DMS 273 (cell line): ENCODE results near the gene PSMA6.
"Not testable (repeated sequence)": the region's sequence is repeated elsewhere in the genome, so short reads cannot be mapped to it uniquely, and the experiment has no call there.

ENCODE experiments used
- DNase-seq: peaks from one replicate; lab custom pipeline; 2025; ENCODE audit not compliant: unreplicated experiment; lab: John Stamatoyannopoulos, UW

The PSMA6 gene

GRCh38 chr14:35284506-35284905 is 7.7 kb upstream of the PSMA6 start:
- no peak for DNase-seq

GRCh38 chr14:35285168-35286002 is 6.8 kb upstream of the PSMA6 start:
- no peak for DNase-seq

DNA sequence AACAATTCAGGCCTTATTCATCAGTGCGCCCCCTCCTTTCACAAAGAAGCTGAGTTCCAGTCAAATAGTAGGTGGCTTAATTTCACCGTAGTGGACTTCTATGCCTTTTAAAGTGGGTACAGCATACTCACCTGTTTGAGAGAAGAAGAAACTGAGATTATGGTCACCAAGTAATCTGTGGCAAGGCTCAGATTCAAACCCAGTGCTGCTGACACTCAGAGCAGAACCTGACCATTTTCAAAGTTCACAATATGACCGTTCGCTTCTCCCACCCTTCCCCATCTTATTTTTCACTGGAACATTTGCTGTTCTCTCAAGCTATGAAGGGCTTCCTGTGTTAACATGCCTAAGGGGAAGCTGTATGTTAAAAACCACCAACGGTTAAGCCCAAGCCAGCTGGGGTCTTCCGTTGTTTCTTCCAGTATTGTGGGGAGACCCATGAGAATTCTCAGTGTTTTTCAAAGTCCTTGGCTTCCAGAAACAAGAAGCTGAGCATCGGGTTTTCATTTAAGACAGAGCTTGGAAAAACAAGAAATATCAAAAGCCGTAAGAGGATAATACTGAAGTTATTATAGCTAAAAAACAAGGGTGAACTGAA is 6.1 kb upstream of the PSMA6 start:
- no peak for DNase-seq

GRCh38 chr14:35286707-35287106 is 5.5 kb upstream of the PSMA6 start:
- no peak for DNase-seq

GRCh38 chr14:35287431-35288013 is 4.7 kb upstream of the PSMA6 start:
- no peak for DNase-seq

DNA sequence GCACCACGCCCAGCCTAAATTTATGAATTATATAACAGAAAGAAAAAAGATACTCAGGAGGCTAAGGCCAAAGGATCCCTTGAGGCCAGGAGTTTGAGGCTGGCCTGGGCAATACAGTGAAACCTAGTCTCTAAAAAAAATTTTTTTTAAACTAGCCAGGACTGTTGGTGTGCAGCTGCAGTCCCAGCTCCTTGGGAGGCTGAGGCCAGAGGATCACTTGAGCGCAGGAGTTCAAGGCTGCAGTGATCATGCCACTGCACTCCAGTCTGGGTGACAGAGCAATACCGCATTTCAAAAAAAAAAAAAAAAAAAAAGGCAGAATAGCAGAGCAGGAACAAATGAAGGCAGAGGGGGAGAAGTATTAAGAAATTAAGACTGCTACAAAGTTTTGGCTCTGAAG is 2.6 kb upstream of the PSMA6 start:
- no peak for DNase-seq

- DNase-seq, result peak; percentile 33
These were observed 784 bp downstream of the PSMA6 start for GRCh38 chr14:35292770-35293561.

- no peak for DNase-seq
These were observed 3.6 kb downstream of the PSMA6 start for GRCh38 chr14:35295845-35296161.

- no peak for DNase-seq
These were observed 4.4 kb downstream of the PSMA6 start for GRCh38 chr14:35296545-35296944.

DNA sequence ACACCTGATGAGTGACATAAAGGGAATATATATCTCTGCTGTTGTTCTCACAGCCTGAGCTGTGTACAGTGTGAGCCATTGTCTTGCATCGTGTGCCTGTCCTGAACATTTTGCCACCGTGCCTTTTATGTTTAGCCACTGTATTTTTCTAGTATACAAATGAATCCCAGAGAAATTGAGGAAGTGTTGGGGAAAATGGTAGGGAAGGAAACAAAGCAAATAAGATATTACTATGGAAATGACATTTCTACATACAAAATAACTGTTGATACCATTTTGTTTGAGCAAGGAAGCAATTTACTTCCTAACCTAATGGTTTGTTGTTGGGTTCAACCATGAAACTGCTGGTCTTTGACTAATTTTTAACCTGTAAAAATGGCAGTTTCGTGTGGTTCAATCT is 5.5 kb downstream of the PSMA6 start:
- DNase-seq, result no peak

GRCh38 chr14:35298351-35298750 is 6.2 kb downstream of the PSMA6 start:
- DNase-seq, result no peak

DNA sequence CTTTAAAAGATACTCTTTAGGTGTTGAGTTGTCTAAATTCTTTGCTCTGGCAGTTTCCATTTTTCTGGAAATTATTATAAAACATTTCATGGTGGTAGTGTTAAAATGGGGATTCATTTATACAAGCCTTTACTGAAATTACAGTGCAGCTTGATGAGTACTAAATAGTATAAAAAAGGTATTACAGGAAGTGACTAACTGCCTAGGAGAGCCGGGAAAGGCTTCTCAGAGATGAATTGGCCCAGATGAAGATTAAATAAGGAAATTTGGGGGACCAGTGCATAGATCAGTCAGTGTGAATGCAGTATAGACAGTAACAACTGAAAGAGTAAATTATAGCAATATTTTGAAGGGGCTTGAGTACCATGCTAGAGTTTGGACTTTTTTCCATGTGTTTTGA is 7.5 kb downstream of the PSMA6 start:
- DNase-seq, result no peak

DNA sequence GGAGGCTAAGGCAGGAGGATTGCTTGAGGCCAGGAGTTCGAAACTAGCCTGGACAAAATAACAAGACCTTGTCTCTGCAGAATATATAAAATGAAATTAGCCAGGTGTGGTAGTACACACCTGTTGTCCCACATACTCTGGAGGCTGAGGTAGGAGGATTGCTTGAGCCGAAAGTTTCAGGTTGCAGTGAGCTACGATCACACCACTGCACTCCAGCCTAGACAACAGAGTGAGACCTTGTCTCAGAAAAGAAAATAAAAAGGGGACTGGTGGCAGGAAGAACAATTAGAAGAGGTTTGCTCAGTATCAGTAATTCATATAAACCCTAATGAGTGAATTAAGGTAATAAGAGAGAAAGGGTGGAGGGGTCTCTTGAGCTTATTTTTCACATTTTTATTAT is 8.0 kb downstream of the PSMA6 start:
- DNase-seq, result no peak

DNA sequence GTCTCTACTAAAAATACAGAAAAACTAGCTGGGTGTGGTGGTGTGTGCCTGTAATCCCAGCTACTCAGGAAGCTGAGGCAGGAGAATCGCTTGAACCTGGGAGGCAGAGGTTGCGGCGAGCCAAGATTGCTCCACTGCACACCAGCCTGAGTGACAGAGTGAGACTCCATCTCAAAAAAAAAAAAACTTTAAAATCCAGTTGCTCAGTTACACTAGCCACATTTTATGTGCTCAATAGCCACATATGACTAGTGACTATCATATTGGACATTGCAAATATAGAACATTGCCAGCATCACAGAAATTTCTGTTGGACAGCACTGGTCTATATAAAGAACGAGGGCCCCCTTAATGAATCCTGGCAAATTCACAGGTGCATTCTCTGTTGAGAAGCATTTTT is 9.2 kb downstream of the PSMA6 start:
- not testable (repeated sequence) for DNase-seq

DNA sequence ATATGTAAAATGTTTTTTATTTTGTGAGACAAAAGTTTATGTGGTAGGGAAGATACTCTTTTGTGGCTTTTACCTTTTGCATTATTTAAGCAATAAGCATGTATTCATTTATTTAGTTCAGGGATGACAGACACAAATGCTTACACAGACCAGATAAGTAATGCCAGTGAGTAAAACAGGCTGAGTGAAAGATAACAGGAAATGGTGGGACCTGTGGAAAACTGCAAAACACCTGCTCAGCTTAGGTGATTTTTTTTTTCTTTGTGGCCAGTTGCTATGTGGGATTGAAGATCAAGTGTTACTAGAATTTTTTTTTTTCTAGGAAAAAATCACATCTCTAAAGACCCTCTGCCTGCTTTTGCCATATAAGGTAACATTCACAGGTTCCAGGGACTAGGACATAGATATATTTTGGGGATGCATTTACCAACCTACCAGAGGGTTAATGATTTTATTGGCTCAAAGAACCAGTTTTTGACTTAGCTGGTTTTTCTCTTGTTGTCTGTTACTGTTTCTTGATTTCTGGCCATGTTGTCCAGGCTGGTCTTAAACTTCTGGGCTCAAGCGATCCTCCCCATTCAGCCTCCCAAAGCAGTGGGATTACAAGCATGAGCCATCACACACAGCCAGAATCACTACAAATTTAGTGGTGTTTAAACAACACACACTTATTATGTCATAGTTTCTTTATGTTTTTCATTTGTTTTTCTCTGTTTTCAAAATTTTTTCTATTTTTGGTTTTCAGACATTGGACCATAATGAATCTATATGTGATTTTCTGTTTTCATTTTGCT is 9.8 kb downstream of the PSMA6 start:
- DNase-seq, result no peak

GRCh38 chr14:35303149-35303935 is 11.2 kb downstream of the PSMA6 start:
- no peak for DNase-seq

DNA sequence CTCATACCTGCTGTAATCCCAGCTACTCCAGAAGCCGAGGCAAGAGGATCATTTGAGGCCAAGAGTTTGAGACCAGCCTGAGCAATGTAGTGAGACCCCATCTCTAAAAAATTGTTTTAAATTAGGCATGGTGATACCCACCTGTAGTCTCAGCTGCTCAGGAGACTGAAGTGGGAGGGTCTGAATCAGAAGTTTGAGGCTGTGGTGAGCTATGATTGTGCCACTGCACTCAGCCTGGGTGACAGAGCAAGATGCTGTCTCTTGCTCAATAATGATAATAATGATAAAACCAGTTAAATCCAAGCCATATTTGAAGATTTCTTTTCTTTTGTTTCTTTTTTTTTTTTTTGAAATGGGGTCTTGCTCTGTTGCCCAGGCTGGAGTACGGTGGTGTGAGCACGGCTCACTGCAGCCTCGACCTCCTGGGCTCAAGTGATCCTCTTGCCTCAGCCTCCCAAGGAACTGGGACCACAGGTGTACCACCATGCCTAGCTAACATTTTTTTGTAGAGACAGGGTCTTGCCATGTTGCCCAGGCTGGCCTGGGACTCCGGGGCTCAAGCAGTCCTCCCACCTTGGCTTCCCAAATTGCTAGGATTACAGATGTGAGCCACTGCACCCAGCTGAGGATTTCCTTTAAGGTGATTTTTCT is 12.8 kb downstream of the PSMA6 start:
- no peak for DNase-seq

DNA sequence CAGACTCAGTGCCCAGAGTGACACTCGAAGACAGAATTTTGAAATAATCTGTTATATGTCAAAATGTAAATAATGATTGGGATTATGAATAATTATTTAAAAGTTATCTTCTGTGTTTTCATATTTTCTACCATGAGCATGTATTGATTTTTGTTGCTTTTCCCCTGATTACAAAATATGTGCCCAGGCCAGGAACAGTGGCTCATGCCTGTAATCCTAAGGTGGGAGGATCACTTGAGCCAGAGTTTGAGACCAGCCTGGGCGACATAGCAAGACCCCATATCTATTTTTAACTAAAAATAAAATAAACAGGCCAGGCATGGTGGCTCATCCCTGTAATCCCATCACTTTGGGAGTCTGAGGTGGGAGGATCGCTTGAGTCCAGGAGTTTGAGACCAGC is 13.5 kb downstream of the PSMA6 start:
- DNase-seq, result no peak

DNA sequence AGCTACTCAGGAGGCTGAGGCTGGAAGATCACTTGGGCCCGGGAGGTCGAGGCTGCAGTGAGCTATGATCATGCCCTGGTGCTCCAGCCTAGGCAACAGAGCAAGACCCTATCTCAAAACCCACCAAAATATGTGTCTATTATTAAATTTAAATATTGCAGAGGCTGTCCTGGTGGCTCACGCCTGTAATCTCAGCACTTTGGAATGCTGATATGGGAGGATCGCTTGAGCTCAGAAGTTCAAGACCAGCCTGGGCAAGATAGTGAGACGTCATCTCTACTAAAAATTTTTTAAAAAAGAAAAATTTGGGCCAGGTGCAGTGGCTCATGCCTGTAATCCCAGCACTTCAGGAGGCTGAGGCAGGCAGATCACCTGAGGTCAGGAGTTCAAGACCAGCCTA is 13.9 kb downstream of the PSMA6 start:
- DNase-seq, result no peak

- DNase-seq, result no peak
These were observed 25.6 kb downstream of the PSMA6 start for GRCh38 chr14:35317820-35318219.
